GM19238 (cell line): ENCODE measurements around the gene OTOP1.
"Not testable (repeated sequence)": the region's sequence is repeated elsewhere in the genome, so short reads cannot be mapped to it uniquely, and the experiment has no call there.

Source experiments
- DNase-seq: peaks from one replicate; pipeline ENCODE4 v3.0.0; 2011; ENCODE audit warnings: low spot score; ENCODE audit not compliant: insufficient read length

Gene OTOP1

GRCh38 chr4:4164532-4165173, 62.1 kb downstream of the OTOP1 start:
- not testable (repeated sequence) for DNase-seq

- DNase-seq = not testable (repeated sequence)
Measured at GRCh38 chr4:4162186-4162585, 64.5 kb downstream of the OTOP1 start.

GRCh38 chr4:4160956-4161665, 65.6 kb downstream of the OTOP1 start:
- not testable (repeated sequence) for DNase-seq

GRCh38 chr4:4145622-4146021, 81.1 kb downstream of the OTOP1 start:
- not testable (repeated sequence) for DNase-seq

- DNase-seq = not testable (repeated sequence)
Measured at GRCh38 chr4:4143376-4143775, 83.4 kb downstream of the OTOP1 start.

- DNase-seq = not testable (repeated sequence)
Measured at GRCh38 chr4:4142679-4143078, 84.0 kb downstream of the OTOP1 start.

- not testable (repeated sequence) for DNase-seq
Measured at GRCh38 chr4:4141186-4141585, 85.5 kb downstream of the OTOP1 start.
